HepG2 (cell line): ENCODE results near the gene TIGAR. TPM values are rescaled to one million over a fixed set of nuclear protein-coding genes. Genes with fewer than 3 reads are reported as not detected.

Source experiments
- ERF ChIP-seq: IDR thresholded peaks from 2 replicates; pipeline ENCODE4 v1.6.1; 2018; ENCODE audit warnings: missing biosample characterization, missing genetic modification reagents
- KDM2A ChIP-seq: sonication (generic); formaldehyde crosslinking; IDR thresholded peaks from 2 replicates; pipeline ENCODE4 v1.4.0; 2020; ENCODE audit warnings: low read depth, missing genetic modification reagents, borderline replicate concordance
- MAFF ChIP-seq: IDR thresholded peaks from 2 replicates; pipeline ENCODE4 v1.6.1; 2011; ENCODE audit warnings: low read depth, low read length, improper control_type of control experiment
- MIXL1 ChIP-seq: IDR thresholded peaks from 2 replicates; pipeline ENCODE4 v1.6.1; 2016
- NBN ChIP-seq: fragments of 450-650 bp; conservative IDR thresholded peaks from 2 replicates; pipeline ENCODE4 v1.6.1; 2017
- ONECUT2 ChIP-seq: sonication (generic); formaldehyde crosslinking; IDR thresholded peaks from 2 replicates; pipeline ENCODE4 v1.4.0; 2020; ENCODE audit warnings: missing genetic modification reagents
- POLR2AphosphoS5 ChIP-seq: IDR thresholded peaks from 2 replicates; pipeline ENCODE4 v1.6.1; 2012; ENCODE audit warnings: low read depth, low read length
- REXO4 ChIP-seq: sonication (generic); formaldehyde crosslinking; IDR thresholded peaks from 2 replicates; pipeline ENCODE4 v1.8.0; 2022; ENCODE audit warnings: missing genetic modification reagents, mild to moderate bottlenecking, borderline replicate concordance
- STAT5B ChIP-seq: sonication (generic); formaldehyde crosslinking; IDR thresholded peaks from 2 replicates; pipeline ENCODE4 v1.4.0; 2020; ENCODE audit warnings: missing genetic modification reagents
- TCF7L2 ChIP-seq: IDR thresholded peaks from 2 replicates; pipeline ENCODE4 v1.6.1; 2011; ENCODE audit warnings: mild to moderate bottlenecking, low read depth, low read length, moderate library complexity
- ZFP36L1 ChIP-seq: sonication (generic); formaldehyde crosslinking; IDR thresholded peaks from 2 replicates; pipeline ENCODE4 v1.8.0; 2022; ENCODE audit warnings: mild to moderate bottlenecking, missing genetic modification reagents, moderate library complexity
- ZNF207 ChIP-seq: fragments of 450-650 bp; IDR thresholded peaks from 2 replicates; pipeline ENCODE4 v1.6.1; 2016; ENCODE audit warnings: antibody characterized with exemption, borderline replicate concordance
- ZNF251 ChIP-seq: sonication (generic); formaldehyde crosslinking; IDR thresholded peaks from 2 replicates; pipeline ENCODE4 v1.9.0; 2021; ENCODE audit warnings: mild to moderate bottlenecking, missing genetic modification reagents
- ZNF30 ChIP-seq: sonication (generic); formaldehyde crosslinking; IDR thresholded peaks from 2 replicates; pipeline ENCODE4 v1.5.0; 2020; ENCODE audit warnings: mild to moderate bottlenecking, missing genetic modification reagents
- ZNF703 ChIP-seq: sonication (generic); formaldehyde crosslinking; IDR thresholded peaks from 2 replicates; pipeline ENCODE4 v1.5.1; 2020; ENCODE audit warnings: missing genetic modification reagents, mild to moderate bottlenecking, moderate library complexity, borderline replicate concordance
- ZNF788 ChIP-seq: sonication (generic); formaldehyde crosslinking; IDR thresholded peaks from 2 replicates; pipeline ENCODE4 v1.5.0; 2020; ENCODE audit warnings: mild to moderate bottlenecking, missing genetic modification reagents, borderline replicate concordance
- ZNF850 ChIP-seq: sonication (generic); formaldehyde crosslinking; conservative IDR thresholded peaks from 2 replicates; pipeline ENCODE4 v1.9.0; 2021; ENCODE audit warnings: mild to moderate bottlenecking, missing genetic modification reagents
- polyA plus RNA-seq, 8 experiments: library from polyadenylated mRNA; depleted of rRNA in 3 of 8; stranded (reverse) in 7 of 8; unstranded in 1 of 8; fragments of >200 nt; fragmentation: Illumina TruSeq in 4 of 8; extraction: Trizol in 4 of 8; gene quantifications; 2 replicates each; pipeline versions ENCODE4 v1.2.1 to v1.2.3, GENCODE V29; 2011 to 2016; ENCODE audit warnings: low read depth in 4 of 8, missing spikeins in 1 of 8, mixed read lengths in 1 of 8; ENCODE audit not compliant: insufficient read depth in 1 of 8
- total RNA-seq, 5 experiments: library from RNA; depleted of rRNA; stranded (reverse); fragments of >200 nt; fragmentation: Illumina TruSeq; extraction: Trizol; gene quantifications; 2 replicates each; pipeline ENCODE4 v1.2.3, GENCODE V29; 2016; ENCODE audit warnings: low read depth in 1 of 5
- TF ChIP-seq, protein P1 (sequence below): sonication (generic); formaldehyde crosslinking; IDR thresholded peaks from 2 replicates; pipeline ENCODE4 v1.9.0; 2021; ENCODE audit warnings: mild to moderate bottlenecking, missing genetic modification reagents
- TF ChIP-seq, protein P2 (sequence below): sonication (generic); formaldehyde crosslinking; IDR thresholded peaks from 2 replicates; pipeline ENCODE4 v1.9.0; 2021; ENCODE audit warnings: missing genetic modification reagents, borderline replicate concordance
- TF ChIP-seq, protein P3 (sequence below): sonication (generic); formaldehyde crosslinking; IDR thresholded peaks from 2 replicates; pipeline ENCODE4 v1.4.0; 2020; ENCODE audit warnings: missing genetic modification reagents
- TF ChIP-seq, protein P4 (sequence below): sonication (generic); formaldehyde crosslinking; IDR thresholded peaks from 2 replicates; pipeline ENCODE4 v1.8.1; 2023; ENCODE audit warnings: mild to moderate bottlenecking, inconsistent platforms, moderate library complexity, missing genetic modification reagents, borderline replicate concordance

Gene TIGAR
- total and polyA plus RNA-seq, 2 of the 13 experiments (the other 11 are each of a cell fraction or from before 2014, with no cell fraction given): 2.6 to 21.8 TPM

DNA sequence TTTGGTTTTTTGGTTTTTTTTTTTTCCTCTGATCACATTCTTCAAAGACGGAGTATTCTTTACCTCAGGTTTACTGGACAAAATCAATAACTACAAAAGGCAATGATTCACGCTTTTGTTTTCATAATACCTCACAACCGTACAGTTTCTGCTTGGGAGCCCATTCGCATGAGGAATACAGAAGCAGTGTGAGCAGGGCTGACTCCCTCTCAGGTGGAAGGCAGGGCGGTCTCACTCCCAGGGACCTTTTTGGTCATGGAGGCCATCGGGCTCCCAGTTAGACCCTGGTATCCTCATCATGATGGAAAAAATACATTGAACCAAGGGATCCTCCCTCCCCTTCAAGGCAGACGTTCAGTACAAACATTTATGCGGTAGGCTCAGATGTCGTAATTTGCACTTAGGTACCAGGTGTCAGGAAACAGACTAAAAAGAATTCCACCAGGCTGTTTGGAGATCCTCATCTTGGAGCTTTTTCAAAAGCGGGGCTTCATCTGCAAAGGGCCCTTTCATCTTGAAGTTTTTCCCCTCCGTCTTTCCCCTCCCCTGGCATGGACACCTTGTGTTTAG is 19.0 kb upstream of the TIGAR start (continued):
- TF ChIP-seq, protein P1, sequence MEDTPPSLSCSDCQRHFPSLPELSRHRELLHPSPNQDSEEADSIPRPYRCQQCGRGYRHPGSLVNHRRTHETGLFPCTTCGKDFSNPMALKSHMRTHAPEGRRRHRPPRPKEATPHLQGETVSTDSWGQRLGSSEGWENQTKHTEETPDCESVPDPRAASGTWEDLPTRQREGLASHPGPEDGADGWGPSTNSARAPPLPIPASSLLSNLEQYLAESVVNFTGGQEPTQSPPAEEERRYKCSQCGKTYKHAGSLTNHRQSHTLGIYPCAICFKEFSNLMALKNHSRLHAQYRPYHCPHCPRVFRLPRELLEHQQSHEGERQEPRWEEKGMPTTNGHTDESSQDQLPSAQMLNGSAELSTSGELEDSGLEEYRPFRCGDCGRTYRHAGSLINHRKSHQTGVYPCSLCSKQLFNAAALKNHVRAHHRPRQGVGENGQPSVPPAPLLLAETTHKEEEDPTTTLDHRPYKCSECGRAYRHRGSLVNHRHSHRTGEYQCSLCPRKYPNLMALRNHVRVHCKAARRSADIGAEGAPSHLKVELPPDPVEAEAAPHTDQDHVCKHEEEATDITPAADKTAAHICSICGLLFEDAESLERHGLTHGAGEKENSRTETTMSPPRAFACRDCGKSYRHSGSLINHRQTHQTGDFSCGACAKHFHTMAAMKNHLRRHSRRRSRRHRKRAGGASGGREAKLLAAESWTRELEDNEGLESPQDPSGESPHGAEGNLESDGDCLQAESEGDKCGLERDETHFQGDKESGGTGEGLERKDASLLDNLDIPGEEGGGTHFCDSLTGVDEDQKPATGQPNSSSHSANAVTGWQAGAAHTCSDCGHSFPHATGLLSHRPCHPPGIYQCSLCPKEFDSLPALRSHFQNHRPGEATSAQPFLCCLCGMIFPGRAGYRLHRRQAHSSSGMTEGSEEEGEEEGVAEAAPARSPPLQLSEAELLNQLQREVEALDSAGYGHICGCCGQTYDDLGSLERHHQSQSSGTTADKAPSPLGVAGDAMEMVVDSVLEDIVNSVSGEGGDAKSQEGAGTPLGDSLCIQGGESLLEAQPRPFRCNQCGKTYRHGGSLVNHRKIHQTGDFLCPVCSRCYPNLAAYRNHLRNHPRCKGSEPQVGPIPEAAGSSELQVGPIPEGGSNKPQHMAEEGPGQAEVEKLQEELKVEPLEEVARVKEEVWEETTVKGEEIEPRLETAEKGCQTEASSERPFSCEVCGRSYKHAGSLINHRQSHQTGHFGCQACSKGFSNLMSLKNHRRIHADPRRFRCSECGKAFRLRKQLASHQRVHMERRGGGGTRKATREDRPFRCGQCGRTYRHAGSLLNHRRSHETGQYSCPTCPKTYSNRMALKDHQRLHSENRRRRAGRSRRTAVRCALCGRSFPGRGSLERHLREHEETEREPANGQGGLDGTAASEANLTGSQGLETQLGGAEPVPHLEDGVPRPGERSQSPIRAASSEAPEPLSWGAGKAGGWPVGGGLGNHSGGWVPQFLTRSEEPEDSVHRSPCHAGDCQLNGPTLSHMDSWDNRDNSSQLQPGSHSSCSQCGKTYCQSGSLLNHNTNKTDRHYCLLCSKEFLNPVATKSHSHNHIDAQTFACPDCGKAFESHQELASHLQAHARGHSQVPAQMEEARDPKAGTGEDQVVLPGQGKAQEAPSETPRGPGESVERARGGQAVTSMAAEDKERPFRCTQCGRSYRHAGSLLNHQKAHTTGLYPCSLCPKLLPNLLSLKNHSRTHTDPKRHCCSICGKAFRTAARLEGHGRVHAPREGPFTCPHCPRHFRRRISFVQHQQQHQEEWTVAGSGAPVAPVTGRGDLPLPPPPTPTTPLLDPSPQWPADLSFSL (CRISPR knock-in tag): no peak
- TF ChIP-seq ZFP36L1 (CRISPR knock-in tag) (no peak), ZNF850 (CRISPR knock-in tag) (no peak), TCF7L2 (no peak), NBN (no peak), ONECUT2 (CRISPR knock-in tag) (0 out of 2 replicates have a peak, but pooled peaks have one; percentile 23), ZNF703 (CRISPR knock-in tag) (no peak; the same call in 1 of the 2 replicates), ZNF30 (no peak), KDM2A (CRISPR knock-in tag) (no peak), ERF (CRISPR knock-in tag) (no peak), POLR2AphosphoS5 (no peak), ZNF251 (CRISPR knock-in tag) (no peak), STAT5B (CRISPR knock-in tag) (no peak), REXO4 (CRISPR knock-in tag) (no peak), ZNF788 (no peak), MIXL1 (CRISPR knock-in tag) (no peak), ZNF207 (no peak), MAFF (no peak)
- TF ChIP-seq, protein P2, sequence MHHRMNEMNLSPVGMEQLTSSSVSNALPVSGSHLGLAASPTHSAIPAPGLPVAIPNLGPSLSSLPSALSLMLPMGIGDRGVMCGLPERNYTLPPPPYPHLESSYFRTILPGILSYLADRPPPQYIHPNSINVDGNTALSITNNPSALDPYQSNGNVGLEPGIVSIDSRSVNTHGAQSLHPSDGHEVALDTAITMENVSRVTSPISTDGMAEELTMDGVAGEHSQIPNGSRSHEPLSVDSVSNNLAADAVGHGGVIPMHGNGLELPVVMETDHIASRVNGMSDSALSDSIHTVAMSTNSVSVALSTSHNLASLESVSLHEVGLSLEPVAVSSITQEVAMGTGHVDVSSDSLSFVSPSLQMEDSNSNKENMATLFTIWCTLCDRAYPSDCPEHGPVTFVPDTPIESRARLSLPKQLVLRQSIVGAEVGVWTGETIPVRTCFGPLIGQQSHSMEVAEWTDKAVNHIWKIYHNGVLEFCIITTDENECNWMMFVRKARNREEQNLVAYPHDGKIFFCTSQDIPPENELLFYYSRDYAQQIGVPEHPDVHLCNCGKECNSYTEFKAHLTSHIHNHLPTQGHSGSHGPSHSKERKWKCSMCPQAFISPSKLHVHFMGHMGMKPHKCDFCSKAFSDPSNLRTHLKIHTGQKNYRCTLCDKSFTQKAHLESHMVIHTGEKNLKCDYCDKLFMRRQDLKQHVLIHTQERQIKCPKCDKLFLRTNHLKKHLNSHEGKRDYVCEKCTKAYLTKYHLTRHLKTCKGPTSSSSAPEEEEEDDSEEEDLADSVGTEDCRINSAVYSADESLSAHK (CRISPR knock-in tag): no peak
- TF ChIP-seq, protein P3, sequence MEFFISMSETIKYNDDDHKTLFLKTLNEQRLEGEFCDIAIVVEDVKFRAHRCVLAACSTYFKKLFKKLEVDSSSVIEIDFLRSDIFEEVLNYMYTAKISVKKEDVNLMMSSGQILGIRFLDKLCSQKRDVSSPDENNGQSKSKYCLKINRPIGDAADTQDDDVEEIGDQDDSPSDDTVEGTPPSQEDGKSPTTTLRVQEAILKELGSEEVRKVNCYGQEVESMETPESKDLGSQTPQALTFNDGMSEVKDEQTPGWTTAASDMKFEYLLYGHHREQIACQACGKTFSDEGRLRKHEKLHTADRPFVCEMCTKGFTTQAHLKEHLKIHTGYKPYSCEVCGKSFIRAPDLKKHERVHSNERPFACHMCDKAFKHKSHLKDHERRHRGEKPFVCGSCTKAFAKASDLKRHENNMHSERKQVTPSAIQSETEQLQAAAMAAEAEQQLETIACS: no peak
- TF ChIP-seq, protein P4, sequence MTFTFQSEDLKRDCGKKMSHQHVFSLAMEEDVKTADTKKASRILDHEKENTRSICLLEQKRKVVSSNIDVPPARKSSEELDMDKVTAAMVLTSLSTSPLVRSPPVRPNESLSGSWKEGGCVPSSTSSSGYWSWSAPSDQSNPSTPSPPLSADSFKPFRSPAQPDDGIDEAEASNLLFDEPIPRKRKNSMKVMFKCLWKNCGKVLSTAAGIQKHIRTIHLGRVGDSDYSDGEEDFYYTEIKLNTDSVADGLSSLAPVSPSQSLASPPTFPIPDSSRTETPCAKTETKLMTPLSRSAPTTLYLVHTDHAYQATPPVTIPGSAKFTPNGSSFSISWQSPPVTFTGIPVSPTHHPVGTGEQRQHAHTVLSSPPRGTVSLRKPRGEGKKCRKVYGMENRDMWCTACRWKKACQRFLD: no peak
